GM18870 (cell line): ENCODE measurements around the gene ZNF365.
"Not testable (repeated sequence)": the region's sequence is repeated elsewhere in the genome, so short reads cannot be mapped to it uniquely, and the experiment has no call there.

ENCODE experiments used
- ATAC-seq: cut with Tn5 transposase; IDR thresholded peaks from one replicate; pipeline ENCODE4 v1.9.1; 2021; ENCODE audit warnings: moderate library complexity; ENCODE audit not compliant: unreplicated experiment

Gene ZNF365

DNA sequence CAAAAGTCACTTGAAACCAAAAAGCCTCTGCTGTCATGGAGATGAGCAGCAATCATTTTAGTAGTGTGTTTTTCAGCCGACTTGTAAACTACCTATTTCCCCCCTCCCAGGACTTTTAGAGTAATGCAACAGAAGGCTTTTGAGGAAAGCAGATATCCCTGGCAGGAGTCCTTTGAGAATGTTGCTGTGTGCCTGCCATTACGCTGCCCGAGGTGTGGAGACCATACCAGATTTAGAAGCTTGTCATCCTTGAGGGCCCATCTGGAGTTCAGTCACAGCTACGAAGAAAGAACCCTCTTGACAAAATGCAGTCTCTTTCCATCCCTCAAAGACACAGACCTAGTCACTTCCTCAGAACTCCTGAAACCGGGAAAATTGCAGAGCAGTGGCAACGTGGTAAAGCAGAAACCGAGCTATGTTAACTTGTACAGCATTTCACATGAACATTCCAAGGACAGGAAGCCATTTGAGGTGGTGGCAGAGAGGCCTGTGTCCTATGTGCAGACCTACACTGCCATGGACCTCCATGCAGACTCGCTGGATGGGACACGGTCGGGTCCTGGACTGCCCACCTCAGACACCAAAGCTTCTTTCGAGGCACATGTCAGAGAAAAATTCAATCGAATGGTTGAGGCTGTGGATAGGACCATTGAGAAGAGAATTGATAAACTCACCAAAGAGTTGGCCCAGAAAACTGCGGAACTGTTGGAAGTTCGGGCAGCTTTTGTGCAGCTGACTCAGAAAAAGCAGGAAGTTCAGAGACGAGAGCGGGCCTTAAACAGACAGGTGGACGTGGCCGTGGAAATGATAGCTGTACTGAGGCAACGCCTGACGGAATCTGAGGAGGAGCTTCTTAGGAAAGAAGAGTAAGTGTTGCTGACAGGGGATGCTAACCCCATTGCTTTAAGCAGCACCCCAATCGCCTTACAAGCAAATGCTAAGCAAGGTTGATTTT, 2.2 kb downstream of the ZNF365 start:
- no peak for ATAC-seq

DNA sequence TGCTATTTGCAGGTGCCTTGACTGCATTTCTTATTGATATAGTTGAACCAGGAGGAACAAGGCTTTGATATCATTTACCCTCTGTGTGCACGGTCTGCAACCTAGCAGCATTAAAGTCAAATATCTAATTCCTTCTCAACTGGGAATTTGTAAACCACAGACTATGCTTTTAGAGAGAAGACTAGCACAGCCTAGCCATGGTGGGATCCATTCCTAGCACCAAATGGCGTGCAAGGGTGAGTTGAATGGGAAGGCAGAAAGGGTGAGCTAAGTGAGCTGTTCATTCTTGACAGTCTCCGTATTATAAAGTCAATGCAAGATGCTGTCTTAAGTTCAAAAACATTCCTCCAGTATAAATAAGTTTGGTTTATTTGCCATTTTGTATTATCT, 2.9 kb downstream of the ZNF365 start:
- ATAC-seq = no peak

DNA sequence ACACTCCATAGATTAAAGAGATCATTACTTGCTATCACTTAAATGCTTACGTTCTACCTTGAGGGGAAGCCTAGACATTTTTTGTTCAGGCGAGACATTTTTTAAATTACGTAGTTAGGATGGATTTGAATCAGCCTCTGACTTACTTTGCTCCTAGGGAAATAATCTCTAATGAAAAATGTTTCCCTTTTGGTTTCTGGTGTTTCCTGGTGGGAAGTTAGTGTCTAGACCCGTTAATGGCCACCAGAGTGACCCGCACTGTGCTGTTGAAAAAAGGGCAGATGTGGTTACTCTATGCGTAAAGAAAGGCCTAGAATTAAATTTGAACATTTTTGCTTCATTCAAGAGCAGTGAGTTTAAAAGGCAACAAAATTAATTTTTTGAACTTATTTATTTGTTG, 3.8 kb downstream of the ZNF365 start:
- no peak for ATAC-seq

DNA sequence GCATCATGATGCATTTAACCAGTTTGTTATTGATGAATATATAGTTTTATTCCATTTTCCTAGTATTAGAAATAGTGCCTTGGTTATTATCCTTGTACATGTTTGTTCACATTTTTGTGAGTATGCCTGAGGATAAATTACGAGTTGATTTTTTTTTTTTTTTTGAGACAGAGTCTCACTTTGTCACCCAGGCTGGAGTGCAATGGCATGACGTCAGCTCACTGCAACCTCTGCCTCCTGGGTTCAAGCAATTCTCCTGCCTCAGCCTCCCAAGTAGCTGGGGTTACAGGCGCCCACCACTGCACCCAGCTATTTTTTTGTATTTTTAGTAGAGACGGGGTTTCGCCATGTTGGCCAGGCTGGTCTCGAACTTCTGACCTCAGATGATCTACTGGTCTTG, 4.7 kb downstream of the ZNF365 start:
- not testable (repeated sequence) for ATAC-seq

DNA sequence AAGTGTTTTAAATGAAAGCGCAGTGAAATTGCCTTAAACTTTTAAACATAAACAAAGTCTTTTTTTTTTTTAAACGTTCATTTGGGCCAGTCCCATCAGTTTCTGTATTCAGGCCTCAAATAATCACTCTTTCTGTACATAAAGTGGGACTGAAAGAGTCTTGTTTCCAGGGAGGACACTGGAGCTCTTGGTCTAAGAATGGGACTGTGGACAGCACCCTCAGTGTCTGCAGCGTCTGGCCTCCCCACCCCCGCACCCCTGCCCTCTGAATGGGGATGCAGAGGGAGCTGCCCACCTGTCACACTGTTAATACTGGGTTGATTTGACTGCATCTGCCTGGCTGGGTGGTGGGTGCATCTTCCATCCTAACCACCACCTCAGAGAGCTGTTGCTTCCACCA, 5.2 kb downstream of the ZNF365 start:
- ATAC-seq = no peak

DNA sequence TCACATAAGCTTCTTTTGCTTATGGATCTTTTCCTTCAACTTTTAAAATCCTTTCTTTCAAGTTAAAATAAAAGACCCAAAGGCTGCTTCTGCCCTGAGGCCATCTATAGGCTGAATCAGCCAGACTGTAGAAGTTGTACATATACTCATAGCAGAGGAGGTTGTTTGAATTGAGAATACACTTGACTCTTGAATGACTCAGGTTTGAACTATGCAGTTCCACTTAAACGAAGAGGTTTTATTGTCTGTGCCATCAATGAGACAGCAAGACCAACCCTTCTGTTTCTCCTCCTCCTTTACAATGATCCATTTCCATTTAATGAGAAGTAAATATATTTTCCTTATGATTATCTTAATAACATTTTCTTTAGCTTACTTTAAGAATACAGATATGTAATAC, 5.8 kb downstream of the ZNF365 start:
- ATAC-seq = no peak

DNA sequence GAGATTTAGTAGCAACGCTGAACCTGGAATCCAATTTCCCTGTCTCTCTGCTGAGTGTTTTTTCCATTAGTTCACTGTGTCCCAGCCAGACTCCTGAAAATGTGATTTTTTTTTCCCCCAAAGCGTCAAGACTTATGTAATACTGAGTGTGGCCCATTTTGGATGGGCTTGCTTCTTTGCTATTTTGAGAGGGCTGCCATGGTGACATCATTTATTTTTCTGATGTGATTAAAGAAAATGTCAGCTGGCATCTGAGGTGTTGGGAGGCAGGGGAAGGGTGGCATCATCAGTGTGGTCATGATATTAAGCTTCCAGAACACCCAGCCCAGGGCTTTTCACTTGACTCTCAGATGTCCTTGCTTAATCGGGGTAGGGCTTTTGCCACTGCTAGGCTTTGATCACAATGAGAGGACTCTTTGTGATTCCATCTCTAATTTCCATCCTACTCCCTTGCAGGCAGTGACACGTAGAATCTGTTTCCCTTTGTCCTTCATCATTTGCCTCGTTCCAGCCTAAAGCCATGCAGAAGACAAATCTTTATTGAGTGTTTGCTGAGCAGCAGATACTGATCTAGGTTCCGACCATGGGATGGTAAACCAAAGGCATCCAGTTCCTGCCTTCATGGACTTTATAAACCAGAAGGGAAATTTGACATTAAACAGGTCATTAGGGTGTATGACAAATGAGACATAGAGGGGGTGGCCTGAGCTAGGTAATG, 7.4 kb downstream of the ZNF365 start:
- ATAC-seq = no peak

DNA sequence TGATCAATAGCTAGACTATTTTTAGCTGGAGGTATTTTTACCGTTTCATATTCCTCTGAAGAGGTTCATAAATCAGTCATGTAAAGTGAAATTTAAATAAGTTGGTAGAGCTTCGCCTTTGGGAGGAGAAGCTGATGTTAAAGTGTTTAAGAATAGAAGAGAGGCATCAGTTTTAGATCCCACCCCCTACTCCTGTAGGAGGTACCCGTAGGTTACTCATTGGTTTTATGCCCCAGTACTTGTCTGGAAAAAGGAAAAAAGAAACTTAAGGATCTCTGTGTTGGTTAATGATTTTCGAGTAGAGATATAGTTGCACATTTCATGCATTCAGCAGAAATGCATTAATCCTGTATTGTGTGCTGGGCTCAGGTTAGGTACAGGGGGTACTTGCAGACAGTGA, 8.7 kb downstream of the ZNF365 start:
- no peak for ATAC-seq

DNA sequence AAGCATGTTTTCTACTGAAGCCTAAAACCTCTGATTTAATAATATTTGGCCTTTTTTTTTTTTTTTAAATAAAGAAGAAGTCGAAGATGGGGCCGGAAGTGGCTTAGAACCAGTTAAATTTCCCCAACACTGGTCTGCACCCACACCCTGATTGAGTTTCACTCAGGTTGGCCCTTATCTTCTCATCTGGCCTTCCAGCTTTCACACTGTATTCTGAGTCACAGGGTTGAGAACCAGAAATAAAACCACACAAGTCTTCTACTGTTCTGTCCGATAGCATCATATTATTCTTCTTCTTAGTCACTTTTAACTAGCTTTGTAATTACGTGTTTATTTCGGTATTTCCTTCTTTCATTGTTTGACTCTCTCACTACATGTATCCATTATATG, 9.9 kb downstream of the ZNF365 start:
- ATAC-seq = no peak

DNA sequence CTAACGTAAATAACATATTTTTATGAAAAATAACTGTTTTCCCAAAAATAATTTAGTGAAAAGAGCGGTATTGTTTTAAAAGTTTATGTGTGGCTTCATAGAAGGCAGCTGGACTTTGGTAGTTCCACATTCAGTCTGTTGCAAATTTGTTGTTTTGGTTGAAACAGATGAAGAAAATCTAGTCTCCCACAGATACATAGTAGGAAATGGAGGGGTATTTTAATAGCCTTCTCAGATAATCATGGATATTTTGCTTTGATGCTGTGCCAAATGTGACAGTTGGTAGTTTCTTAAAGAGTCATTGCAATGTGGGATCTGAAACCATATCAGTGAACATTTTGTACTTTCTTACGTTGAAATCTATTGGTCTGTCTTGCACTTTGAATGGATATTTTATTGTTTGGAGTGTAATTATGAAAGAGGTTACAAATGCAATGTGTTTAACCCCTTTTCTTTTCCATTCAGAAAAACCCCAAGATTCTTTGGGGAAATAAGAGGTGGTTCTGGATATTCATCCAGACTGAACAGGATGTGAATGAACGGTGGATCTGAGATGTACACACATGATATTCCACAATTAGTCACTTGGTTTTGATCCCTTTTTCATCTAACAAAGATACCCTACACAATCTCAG, 10.4 kb downstream of the ZNF365 start:
- no peak for ATAC-seq

DNA sequence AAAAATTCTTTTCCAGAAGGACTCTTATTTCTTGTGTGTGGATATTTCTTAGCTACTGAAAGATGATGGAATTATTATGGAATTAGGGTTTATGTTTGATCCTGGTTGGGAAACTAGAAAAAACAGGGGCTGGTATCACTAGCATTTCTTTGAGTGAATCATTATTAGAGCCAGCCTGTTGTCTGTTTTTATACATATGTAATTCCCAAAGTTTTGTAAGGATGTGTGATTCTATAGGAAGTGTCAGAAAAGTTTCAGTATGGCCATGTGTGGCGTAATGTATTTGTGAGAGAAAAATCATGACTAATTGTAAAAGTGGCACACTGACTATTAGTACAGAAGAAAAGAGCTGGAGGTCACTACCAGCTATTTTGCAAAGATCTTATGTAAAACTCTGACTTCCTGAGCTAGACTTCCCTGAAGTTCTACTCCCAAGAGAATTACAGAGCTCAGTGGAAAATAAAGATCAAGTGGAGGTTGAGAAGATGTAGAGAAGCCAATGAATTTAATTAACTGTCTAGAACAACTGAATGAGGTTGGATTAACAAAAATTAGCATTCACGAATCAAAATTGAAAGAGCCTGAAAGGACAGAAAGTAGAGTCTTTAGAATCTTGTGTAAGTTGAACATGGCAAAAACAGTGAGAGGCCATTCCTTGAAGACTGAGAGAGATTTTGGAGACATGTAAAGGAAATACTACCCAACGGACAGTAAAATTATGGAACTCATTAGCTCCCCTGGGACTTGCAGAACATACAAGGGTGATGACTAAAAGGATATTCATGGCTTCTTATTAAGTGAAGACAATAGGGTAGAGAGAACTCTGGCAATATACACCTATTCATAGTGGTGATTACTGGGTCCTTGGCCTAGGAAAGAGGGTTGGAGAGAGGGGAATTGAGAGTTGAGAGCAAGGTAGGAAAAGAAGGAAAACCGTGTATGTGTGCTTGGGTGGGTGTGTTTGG, 12.5 kb downstream of the ZNF365 start:
- no peak for ATAC-seq

DNA sequence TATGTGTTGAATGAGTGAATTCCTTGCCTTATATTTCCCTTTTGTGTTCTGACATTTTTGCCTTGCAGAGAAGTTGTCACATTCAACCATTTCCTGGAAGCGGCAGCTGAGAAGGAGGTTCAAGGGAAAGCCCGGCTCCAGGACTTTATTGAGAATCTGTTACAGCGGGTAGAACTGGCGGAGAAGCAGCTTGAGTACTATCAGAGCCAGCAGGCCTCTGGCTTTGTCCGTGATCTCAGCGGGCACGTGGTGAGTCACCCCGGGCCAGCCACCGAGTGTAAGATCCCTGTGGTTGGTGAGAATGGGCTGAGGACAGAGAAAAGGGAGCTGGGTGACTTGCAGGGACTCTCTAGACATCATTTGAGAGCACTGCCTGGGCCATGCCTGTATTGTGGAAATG, 14.2 kb downstream of the ZNF365 start:
- no peak for ATAC-seq

DNA sequence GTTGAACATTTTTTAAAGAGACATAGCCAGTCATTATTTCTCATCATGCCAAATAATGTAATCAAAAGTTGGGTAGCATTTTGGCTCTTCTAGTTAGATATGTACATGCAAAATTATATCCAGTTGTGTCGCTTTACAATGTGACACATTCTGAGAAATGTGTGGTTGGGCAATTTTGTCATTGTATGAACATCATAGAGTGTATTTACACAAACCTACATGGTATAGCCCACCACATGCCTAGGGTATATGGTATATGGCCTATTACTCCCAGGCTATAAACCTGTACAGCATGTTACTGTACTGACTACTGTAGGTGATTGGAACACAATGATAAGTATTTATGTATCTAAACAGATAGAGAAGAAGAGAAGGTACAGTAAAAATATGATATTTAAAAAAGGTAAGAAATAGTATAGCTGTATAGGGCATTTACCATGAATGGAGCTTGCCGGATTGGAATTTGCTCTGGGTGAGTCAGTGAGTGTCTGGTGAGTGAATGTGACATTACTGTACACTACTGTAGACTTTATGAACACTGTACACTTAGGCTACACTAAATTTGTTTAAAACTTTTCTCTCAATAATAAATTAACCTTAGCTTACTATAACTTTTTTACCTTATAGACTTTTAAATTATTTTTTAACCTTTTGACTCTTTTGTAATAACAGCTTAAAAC, 16.5 kb downstream of the ZNF365 start:
- ATAC-seq = no peak

DNA sequence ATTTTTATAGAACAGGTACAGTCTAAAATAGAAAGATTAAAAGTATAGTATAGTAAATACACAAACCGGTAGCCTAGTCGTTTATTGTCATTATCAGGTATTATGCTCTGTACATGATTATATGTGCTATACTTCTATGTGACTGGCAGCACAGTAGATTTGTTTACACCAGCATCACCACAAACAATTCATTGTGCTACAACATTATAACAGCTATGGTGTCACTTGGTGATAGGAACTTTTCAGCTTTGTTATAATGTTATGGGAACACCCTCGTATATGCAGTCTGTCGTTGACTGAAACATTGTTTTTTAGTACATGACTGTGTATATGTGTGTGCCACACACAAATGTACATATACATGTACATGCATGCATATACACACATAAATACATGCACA, 19.1 kb downstream of the ZNF365 start:
- no peak for ATAC-seq

DNA sequence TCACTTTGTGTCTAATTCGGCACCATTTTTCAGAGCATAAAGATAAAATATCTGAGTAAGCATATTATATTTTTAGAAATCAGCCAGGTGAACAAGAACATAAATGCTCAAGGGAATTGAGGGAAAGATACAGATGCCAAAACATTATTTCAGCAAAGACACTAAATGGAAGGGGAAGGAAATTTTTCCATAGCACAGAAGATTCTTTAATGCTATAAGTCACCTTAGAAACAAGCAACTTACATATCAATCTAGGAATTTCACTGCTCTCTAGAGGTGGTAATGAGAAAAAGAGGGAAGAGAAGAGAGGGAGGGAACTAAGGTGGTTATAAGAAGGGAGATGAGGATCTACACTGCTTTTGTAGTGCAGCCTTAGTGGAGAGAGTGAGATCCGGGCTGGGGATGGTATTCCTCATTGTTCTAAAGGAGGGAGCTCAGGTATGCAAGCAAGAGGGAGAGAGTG, 20.4 kb downstream of the ZNF365 start:
- no peak for ATAC-seq

DNA sequence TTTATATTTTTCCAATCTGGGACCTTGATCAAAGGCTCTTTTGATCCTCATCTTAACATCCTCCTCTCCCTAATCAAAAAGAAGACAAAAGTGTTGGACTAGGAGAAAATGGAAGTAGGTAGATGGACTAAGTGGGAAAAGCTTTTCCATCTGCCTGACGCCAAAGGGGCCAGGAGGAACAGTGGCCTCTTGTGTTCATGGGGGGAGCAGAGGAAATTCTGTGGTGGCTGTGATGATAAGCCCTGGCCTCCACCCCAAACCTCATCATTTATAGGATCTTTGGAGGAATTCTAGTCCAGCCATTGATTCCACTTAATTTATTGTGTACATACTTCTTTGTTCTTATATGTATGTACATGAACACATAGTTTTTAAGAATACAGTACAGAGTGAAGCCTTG, 21.7 kb downstream of the ZNF365 start:
- ATAC-seq = no peak

DNA sequence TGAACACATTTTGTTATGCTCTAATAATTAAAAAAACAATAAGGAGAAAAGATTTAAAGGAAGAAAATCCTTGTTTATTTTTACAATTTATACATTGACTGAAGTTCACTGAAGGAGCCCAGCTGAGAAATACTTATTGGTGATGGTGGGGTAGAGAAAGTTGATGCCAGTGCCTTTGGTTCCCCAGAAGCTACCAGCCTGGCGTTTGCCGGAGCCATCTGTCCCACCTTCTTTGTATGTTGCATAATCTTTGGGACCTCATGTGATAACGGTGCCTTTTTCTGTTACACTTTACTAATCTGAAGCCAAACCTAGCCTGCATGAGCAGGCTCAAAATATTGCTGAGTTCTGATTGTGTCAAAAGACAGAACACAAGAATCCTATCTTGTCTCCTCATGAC, 22.7 kb downstream of the ZNF365 start:
- no peak for ATAC-seq

DNA sequence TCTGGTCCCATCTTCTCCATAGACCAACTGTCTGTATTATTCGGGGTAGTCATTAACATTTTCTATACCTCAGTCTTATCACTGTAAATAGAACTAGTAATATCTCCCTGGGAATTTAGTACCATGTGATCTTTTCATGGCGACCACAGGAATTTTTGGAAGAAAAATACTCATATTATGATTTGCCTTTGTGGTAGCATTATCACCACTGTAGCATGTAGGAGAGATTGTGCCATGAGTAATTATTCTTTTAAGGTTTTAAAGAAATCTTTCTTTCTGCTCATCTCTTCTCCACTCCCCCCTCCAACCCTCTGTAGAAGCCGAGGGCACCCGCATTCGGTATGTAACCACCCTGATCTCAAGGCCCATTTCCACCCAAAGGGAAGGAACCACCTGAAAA, 25.0 kb downstream of the ZNF365 start:
- no peak for ATAC-seq

DNA sequence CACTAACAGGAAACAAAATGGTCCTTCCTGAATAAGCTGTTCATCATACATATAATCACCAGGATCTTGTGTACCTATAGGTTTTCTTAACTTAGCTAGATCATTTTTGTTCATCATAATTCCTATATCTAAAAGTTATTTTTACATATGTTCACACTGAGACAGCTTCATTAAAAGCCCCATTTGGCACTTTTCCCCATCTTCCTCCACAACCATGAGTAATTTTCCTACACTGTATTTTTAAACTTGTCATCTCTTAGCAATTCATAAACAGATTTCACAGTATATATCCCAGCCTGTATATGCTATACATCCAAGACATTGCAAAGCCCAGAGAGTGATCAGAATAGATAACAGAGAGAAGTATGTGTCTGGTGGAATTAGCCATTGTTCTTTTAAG, 28.3 kb downstream of the ZNF365 start:
- ATAC-seq = no peak

DNA sequence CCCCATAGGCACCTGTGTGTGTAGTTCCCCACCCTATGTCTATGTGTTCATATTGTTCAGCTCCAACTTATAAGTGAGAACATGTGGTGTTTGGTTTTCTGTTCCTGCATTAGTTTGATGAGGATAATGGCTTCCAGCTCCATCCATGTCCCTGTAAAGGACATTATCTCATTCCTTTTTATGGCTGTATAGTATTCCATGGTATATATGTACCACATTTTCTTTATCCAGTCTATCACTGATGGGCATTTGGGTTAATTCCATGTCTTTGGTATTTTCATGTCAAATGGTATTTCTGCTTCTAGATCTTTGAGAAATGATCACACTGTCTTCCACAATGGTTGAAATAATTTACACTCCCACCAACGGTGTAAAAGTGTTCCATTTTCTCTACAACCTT, 36.4 kb downstream of the ZNF365 start:
- not testable (repeated sequence) for ATAC-seq
